Ovary (tissue), 3 donors: ENCODE data around the gene WDR91.

Experiments
- CTCF ChIP-seq, 3 donors: fragments of 450-650 bp in 2 of 3; fragments of 200-600 bp in 1 of 3; IDR thresholded peaks; one replicate each; pipeline versions ENCODE4 v1.5.1 to v1.8.0; 2016 to 2022; ENCODE audit warnings: antibody characterized with exemption in 3 of 3, mild to moderate bottlenecking in 1 of 3
- POLR2A ChIP-seq: fragments of 450-650 bp; IDR thresholded peaks from one replicate; pipeline ENCODE4 v1.6.1; 2017; ENCODE audit warnings: antibody characterized with exemption, mild to moderate bottlenecking, moderate library complexity
- donor health status: DM: no; HTN: no; CAD: no.

GRCh38 chr7:135238112-135238744 lies 26.9 kb upstream of the WDR91 start:
- TF ChIP-seq POLR2A (no peak), CTCF (IDR thresholded peaks at IDR 0.05) (no peak)
